K562 (cell line): Measurements from ENCODE around the gene STUM. TPM values are rescaled to one million over a fixed set of nuclear protein-coding genes. Genes with fewer than 3 reads are reported as not detected.

ENCODE experiments used
- ATAC-seq: fragments of 200-7000 bp; cut with Tn5 transposase; 3 replicates; pipeline ENCODE4 v1.9.1; 2020; ENCODE audit warnings: moderate library complexity
- BruUV-seq: library from RNA; stranded (reverse); fragments of 400-500 nt; replicated peaks from 2 replicates; lab custom pipeline; 2021; lab: Mats Ljungman, UMichigan
- CTCF ChIA-PET: fragments of 300-600 bp; formaldehyde crosslinking; extraction: SDS; loops from one replicate; lab custom pipeline; 2021; ENCODE audit warnings: low intra/inter-chr PET ratio; lab: Yijun Ruan, JAX
- POLR2A ChIA-PET: fragments of 300-600, 350-650 bp; sonication (Branson Sonifier 250); formaldehyde crosslinking; extraction: SDS; loops from one replicate; lab custom pipeline; 2021; ENCODE audit warnings: antibody characterized with exemption, inconsistent platforms; lab: Yijun Ruan, JAX
- DNase-seq, 4 experiments: peaks; one replicate each; pipeline versions ENCODE4 v3.0.0 to v3.0.0-alpha.2; 2011 to 2018; ENCODE audit warnings: low spot score in 3 of 4, mixed read lengths in 3 of 4; ENCODE audit errors: extremely low read depth in 1 of 4
- FAIRE-seq: peaks from 2 replicates; lab custom pipeline; 2011; peaks lifted over from hg19 to GRCh38; lab: Jason Lieb, UNC
- H2AFZ ChIP-seq: 2 replicates; pipeline ENCODE4 v1.6.0; 2011; ENCODE audit warnings: low read depth, low read length, control low read depth, inconsistent platforms
- H3K27ac ChIP-seq: fragments of 200-600 bp; 3 replicates; pipeline ENCODE4 v1.8.0; 2011; ENCODE audit warnings: low read depth, mild to moderate bottlenecking, control low read depth, inconsistent platforms, low read length, moderate library complexity, mixed read lengths; ENCODE audit errors: extremely low read depth
- H3K27me3 ChIP-seq, 2 experiments: fragments of 300-600 bp in 1 of 2; 2 replicates in 1 of 2; 3 replicates in 1 of 2; pipeline versions ENCODE4 v1.6.0 to v1.8.0; 2011; ENCODE audit warnings: inconsistent platforms in 2 of 2, low read length in 2 of 2, mild to moderate bottlenecking in 1 of 2, mixed read lengths in 1 of 2, moderate library complexity in 1 of 2; ENCODE audit not compliant: control insufficient read depth in 2 of 2, insufficient read depth in 2 of 2
- H3K36me3 ChIP-seq: fragments of 300-600 bp; 3 replicates; pipeline ENCODE4 v1.8.0; 2011; ENCODE audit warnings: mild to moderate bottlenecking, low read length, inconsistent platforms; ENCODE audit not compliant: control insufficient read depth, insufficient read depth
- H3K4me1 ChIP-seq, 2 experiments: fragments of 200-600 bp in 1 of 2; replicated peaks in 1 of 2; 2 replicates in 1 of 2; 3 replicates in 1 of 2; pipeline versions ENCODE4 v1.5.1 to v1.8.0; 2011; ENCODE audit warnings: inconsistent platforms in 2 of 2, low read length in 2 of 2, mild to moderate bottlenecking in 1 of 2, mixed read lengths in 1 of 2, moderate library complexity in 1 of 2; ENCODE audit not compliant: control insufficient read depth in 2 of 2, insufficient read depth in 2 of 2
- H3K4me2 ChIP-seq: 2 replicates; pipeline ENCODE4 v1.6.1; 2011; ENCODE audit warnings: low read length, control low read depth, inconsistent platforms, mixed read lengths; ENCODE audit not compliant: insufficient read depth
- H3K4me3 ChIP-seq: fragments of 200-600 bp; sonication (generic), shearing (Covaris generic); 2 replicates; pipeline ENCODE4 v1.5.1; 2016; ENCODE audit warnings: control low read depth, inconsistent platforms
- H3K79me2 ChIP-seq: fragments of 200-600 bp; 3 replicates; pipeline ENCODE4 v1.8.0; 2011; ENCODE audit warnings: low read length, inconsistent platforms; ENCODE audit not compliant: control insufficient read depth, insufficient read depth
- H3K9ac ChIP-seq, 2 experiments: 2 replicates each; pipeline versions ENCODE4 v1.6.0 to v1.6.1; 2011; ENCODE audit warnings: low read depth in 2 of 2, low read length in 2 of 2, control low read depth in 1 of 2, inconsistent platforms in 1 of 2, mild to moderate bottlenecking in 1 of 2, mixed read lengths in 1 of 2; ENCODE audit not compliant: insufficient read depth in 1 of 2
- H3K9me1 ChIP-seq: one replicate; pipeline ENCODE4 v1.6.0; 2011; ENCODE audit warnings: inconsistent platforms, mild to moderate bottlenecking, low read length, moderate library complexity; ENCODE audit not compliant: control insufficient read depth, insufficient read depth
- H3K9me3 ChIP-seq: replicated peaks from 2 replicates; pipeline ENCODE4 v1.5.1; 2011; ENCODE audit warnings: low read depth, low read length, inconsistent platforms; ENCODE audit not compliant: control insufficient read depth, insufficient read depth
- H4K20me1 ChIP-seq: replicated peaks from 2 replicates; pipeline ENCODE4 v1.6.1; 2011; ENCODE audit warnings: low read length, inconsistent platforms, mixed read lengths; ENCODE audit not compliant: control insufficient read depth, insufficient read depth
- C11orf30 ChIP-seq: fragments of 450-650 bp; IDR thresholded peaks from 2 replicates; pipeline ENCODE4 v1.6.1; 2016; ENCODE audit warnings: low read depth, mild to moderate bottlenecking
- FOXP4 ChIP-seq: sonication (generic); formaldehyde crosslinking; IDR thresholded peaks from 2 replicates; pipeline ENCODE4 v1.8.0; 2022; ENCODE audit warnings: mild to moderate bottlenecking, missing genetic modification reagents, borderline replicate concordance
- HNRNPL ChIP-seq: fragments of 200-400 bp; formaldehyde crosslinking; IDR thresholded peaks from 2 replicates; pipeline ENCODE4 v1.6.1; 2017; ENCODE audit warnings: low read depth, mild to moderate bottlenecking, low read length
- JUN ChIP-seq, 2 experiments: sonication (generic) in 1 of 2; formaldehyde crosslinking in 1 of 2; IDR thresholded peaks; 2 replicates each; pipeline versions ENCODE4 v1.6.1 to v1.8.0; 2012 to 2022; ENCODE audit warnings: borderline replicate concordance in 2 of 2, mild to moderate bottlenecking in 2 of 2, improper control_type of control experiment in 1 of 2, low read depth in 1 of 2, low read length in 1 of 2, missing genetic modification reagents in 1 of 2
- PRMT5 ChIP-seq: sonication (generic); formaldehyde crosslinking; IDR thresholded peaks from 2 replicates; pipeline ENCODE4 v1.5.0; 2020; ENCODE audit warnings: missing genetic modification reagents
- ZKSCAN3 ChIP-seq: fragments of 250-450 bp; sonication (Bioruptor Pico); IDR thresholded peaks from 2 replicates; pipeline ENCODE4 v1.4.0; 2020
- ZNF347 ChIP-seq: fragments of 450-650 bp; formaldehyde crosslinking; IDR thresholded peaks from 2 replicates; pipeline ENCODE4 v1.4.0; 2020; ENCODE audit warnings: low read depth, mild to moderate bottlenecking, moderate library complexity
- WGBS: fragments of 100-300 bp; shearing (Covaris generic); methylation state at CpG from one replicate; pipeline ENCODE4 v1.1.6; 2016; ENCODE audit warnings: low coverage, mixed read lengths; ENCODE audit not compliant: insufficient coverage; ENCODE audit errors: missing lambda C conversion rate; 5-methylcytosine and 5-hydroxymethylcytosine counted together
- in situ Hi-C: fragments of 300-500 bp; cut with MboI; formaldehyde crosslinking; loops from 4 replicates; pipeline ENCODE4 v1.15.0; 2018; ENCODE audit warnings: inconsistent platforms, mixed read lengths
- intact Hi-C: fragments of 100-400 bp; cut with micrococcal nuclease; formaldehyde crosslinking; loops from 2 replicates; pipeline ENCODE4 v1.14.2; 2022
- polyA plus RNA-seq, 8 experiments: library from polyadenylated mRNA; depleted of rRNA in 4 of 8; stranded (reverse) in 5 of 8; unstranded in 3 of 8; fragments of >200 nt; fragmentation: Nextera tagmentation in 2 of 8; fragmentation: Illumina TruSeq in 1 of 8; extraction: Ambion mirVana in 2 of 8; extraction: Trizol in 1 of 8; gene quantifications; 2 replicates each; pipeline versions ENCODE4 v1.2.1 to v1.2.3, GENCODE V29; 2011 to 2014; ENCODE audit warnings: inconsistent platforms in 1 of 8, missing spikeins in 1 of 8
- total RNA-seq, 7 experiments: library from RNA; depleted of rRNA in 6 of 7; stranded (reverse); fragments of >200 nt in 6 of 7; fragmentation: Illumina TruSeq in 2 of 7; extraction: Trizol in 2 of 7; gene quantifications; 2 replicates each; pipeline versions ENCODE4 v1.2.1 to v1.2.3, GENCODE V29; 2011 to 2021; ENCODE audit warnings: low replicate concordance in 1 of 7
- TF ChIP-seq, protein P1 (sequence below): fragments of 250-450 bp; sonication (Bioruptor Pico); IDR thresholded peaks from 2 replicates; pipeline ENCODE4 v1.4.0; 2020

STUM gene
- total and polyA plus RNA-seq, 9 of the 15 experiments (the other 6 are each of a cell fraction or from before 2014, with no cell fraction given): not detected

DNA sequence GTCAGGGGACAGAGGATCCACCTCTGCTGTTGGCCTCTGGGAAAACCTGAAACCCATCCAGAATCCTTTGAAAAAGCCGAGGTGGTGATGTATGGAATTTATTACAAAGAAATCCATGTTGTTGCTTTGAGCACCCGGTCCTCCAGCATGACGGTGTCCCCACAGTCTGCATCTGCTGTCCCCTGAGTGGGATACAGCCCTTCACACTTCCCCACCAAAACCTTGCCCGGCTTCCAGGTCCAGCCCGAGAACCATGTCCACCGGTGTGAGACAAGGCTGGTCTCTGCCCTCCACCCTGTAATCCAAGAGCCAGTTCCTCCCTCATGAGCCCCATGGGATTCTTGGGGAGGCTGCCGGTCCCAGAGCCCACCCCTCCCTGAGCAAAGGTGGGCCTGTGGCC, 70.5 kb downstream of the STUM start:
- ChIA-PET POLR2A (no interaction called here), CTCF (no interaction called here)
- Histone ChIP-seq H3K9me1 (no peaks in the 10 kb centered on the region), H3K36me3 (no peaks in the 10 kb centered on the region), H3K79me2 (no peaks in the 10 kb centered on the region), H3K27me3 (peaks cover 8 to 23% of the 10 kb centered on the region in 2 experiments; a peak in 3 of 5 replicates), H3K9me3 (no peaks in the 10 kb centered on the region; the same call in 1 of the 2 replicates), H3K9ac (no peak overlapping the region), H4K20me1 (no peaks in the 10 kb centered on the region), H2AFZ (no peak overlapping the region), H3K27ac (no peak overlapping the region), H3K4me3 (no peak overlapping the region), H3K4me1 (no peaks in the 10 kb centered on the region), H3K4me2 (no peak overlapping the region)
- no peak for DNase-seq
- in situ Hi-C loops: no loop called here
- FAIRE-seq: no peak
- intact Hi-C loops: no loop called here
- TF ChIP-seq, protein P1, sequence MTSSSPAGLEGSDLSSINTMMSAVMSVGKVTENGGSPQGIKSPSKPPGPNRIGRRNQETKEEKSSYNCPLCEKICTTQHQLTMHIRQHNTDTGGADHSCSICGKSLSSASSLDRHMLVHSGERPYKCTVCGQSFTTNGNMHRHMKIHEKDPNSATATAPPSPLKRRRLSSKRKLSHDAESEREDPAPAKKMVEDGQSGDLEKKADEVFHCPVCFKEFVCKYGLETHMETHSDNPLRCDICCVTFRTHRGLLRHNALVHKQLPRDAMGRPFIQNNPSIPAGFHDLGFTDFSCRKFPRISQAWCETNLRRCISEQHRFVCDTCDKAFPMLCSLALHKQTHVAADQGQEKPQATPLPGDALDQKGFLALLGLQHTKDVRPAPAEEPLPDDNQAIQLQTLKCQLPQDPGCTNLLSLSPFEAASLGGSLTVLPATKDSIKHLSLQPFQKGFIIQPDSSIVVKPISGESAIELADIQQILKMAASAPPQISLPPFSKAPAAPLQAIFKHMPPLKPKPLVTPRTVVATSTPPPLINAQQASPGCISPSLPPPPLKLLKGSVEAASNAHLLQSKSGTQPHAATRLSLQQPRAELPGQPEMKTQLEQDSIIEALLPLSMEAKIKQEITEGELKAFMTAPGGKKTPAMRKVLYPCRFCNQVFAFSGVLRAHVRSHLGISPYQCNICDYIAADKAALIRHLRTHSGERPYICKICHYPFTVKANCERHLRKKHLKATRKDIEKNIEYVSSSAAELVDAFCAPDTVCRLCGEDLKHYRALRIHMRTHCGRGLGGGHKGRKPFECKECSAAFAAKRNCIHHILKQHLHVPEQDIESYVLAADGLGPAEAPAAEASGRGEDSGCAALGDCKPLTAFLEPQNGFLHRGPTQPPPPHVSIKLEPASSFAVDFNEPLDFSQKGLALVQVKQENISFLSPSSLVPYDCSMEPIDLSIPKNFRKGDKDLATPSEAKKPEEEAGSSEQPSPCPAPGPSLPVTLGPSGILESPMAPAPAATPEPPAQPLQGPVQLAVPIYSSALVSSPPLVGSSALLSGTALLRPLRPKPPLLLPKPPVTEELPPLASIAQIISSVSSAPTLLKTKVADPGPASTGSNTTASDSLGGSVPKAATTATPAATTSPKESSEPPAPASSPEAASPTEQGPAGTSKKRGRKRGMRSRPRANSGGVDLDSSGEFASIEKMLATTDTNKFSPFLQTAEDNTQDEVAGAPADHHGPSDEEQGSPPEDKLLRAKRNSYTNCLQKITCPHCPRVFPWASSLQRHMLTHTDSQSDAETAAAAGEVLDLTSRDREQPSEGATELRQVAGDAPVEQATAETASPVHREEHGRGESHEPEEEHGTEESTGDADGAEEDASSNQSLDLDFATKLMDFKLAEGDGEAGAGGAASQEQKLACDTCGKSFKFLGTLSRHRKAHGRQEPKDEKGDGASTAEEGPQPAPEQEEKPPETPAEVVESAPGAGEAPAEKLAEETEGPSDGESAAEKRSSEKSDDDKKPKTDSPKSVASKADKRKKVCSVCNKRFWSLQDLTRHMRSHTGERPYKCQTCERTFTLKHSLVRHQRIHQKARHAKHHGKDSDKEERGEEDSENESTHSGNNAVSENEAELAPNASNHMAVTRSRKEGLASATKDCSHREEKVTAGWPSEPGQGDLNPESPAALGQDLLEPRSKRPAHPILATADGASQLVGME (CRISPR knock-in tag): no peak
- no peak for TF ChIP-seq C11orf30
- no peak for TF ChIP-seq HNRNPL
- TF ChIP-seq JUN (IDR thresholded peaks at IDR 0.05; ENCODE audit: borderline replicate concordance, low read depth, low read length): no peak
- no peak for TF ChIP-seq JUN (CRISPR knock-in tag; IDR thresholded peaks at IDR 0.05; ENCODE audit: borderline replicate concordance)
- TF ChIP-seq PRMT5 (CRISPR knock-in tag): no peak
- no peak for TF ChIP-seq ZNF347 (CRISPR knock-in tag)
- no peak for TF ChIP-seq ZKSCAN3
- no peak for TF ChIP-seq FOXP4 (CRISPR knock-in tag)
- 0% methylated on average over 7 of the region's 7 CpGs for WGBS
- no peak for ATAC-seq
- BruUV-seq: no TSS peak
